Measurements from ENCODE around the gene PARVB. TPM values are rescaled to one million over a fixed set of nuclear protein-coding genes. Genes with fewer than 3 reads are reported as not detected.

PARVB gene
- polyA plus RNA-seq, 1 experiment = 49.5 TPM

DNA sequence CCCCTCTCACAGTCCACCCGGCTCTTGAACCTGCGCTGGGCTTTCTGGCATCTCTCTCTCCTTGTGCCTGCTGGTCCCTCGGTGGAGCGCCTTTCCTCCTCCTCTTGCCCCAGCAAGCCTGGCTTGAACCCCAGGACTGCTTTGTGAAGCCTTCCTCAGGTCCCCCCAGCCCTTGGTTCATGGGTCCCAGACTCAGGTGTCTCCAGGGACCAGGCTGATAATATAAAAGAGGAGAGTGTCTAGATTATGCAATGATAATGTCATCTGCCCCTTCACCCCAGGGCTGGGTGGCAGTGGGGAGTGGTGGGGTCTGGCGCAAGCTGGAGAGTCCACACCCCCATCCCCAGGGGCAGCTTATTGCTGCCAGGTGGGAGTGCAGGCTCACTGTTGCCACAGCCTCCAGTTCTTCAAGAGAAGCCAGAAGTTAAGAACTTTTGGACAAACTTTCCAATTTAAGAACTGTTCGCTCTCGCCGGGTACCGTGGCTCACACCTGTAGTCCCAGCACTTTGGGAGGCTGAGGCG lies 120.0 kb downstream of the PARVB start:
- ChIA-PET CTCF (no interaction called here), POLR2A (no interaction called here)
- Histone ChIP-seq H3K4me3 (ENCODE audit: low read depth, low read length) (no peak overlapping the region), H3K9me3 (ENCODE audit: control insufficient read depth, insufficient read depth, low read length) (no peaks in the 10 kb centered on the region), H3K27ac (ENCODE audit: low read depth, low read length) (no peak overlapping the region), H3K27me3 (ENCODE audit: control insufficient read depth, insufficient read depth, low read length) (no peaks in the 10 kb centered on the region)
- no peak for DNase-seq (ENCODE audit: low read depth, low spot score)
- TF ChIP-seq, protein P1, sequence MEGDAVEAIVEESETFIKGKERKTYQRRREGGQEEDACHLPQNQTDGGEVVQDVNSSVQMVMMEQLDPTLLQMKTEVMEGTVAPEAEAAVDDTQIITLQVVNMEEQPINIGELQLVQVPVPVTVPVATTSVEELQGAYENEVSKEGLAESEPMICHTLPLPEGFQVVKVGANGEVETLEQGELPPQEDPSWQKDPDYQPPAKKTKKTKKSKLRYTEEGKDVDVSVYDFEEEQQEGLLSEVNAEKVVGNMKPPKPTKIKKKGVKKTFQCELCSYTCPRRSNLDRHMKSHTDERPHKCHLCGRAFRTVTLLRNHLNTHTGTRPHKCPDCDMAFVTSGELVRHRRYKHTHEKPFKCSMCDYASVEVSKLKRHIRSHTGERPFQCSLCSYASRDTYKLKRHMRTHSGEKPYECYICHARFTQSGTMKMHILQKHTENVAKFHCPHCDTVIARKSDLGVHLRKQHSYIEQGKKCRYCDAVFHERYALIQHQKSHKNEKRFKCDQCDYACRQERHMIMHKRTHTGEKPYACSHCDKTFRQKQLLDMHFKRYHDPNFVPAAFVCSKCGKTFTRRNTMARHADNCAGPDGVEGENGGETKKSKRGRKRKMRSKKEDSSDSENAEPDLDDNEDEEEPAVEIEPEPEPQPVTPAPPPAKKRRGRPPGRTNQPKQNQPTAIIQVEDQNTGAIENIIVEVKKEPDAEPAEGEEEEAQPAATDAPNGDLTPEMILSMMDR (IDR thresholded peaks at IDR 0.05; ENCODE audit: low read depth, low read length) = no peak

DNA sequence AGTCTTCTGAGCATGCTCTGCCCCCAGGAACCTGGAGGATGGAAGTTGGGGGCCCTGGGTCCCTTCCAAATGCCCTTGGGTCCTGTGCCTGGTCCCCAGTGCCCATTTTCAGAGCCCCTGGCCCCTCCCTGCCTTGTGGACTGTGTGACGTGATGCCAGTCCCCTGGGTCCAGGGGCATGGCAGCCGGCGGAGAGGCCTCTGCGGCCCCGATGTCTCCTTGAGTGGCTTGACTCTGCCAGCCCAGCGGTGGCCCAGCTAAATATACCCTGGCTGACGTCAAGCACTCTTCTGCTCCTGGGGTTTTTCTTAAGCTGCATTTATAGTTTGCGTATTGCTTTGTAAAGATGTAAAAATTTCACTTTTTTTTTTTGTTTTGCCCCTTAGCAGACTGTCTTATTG lies 121.4 kb downstream of the PARVB start:
- Histone ChIP-seq H3K9me3 (ENCODE audit: control insufficient read depth, insufficient read depth, low read length) (no peaks in the 10 kb centered on the region), H3K27me3 (ENCODE audit: control insufficient read depth, insufficient read depth, low read length) (no peaks in the 10 kb centered on the region), H3K4me3 (ENCODE audit: low read depth, low read length) (no peak overlapping the region), H3K27ac (ENCODE audit: low read depth, low read length) (no peak overlapping the region)
- DNase-seq (ENCODE audit: low read depth, low spot score) = no peak
- ChIA-PET POLR2A (no interaction called here), CTCF (interaction anchor here (1.0 kb wide), 1 partner anchor 152 kb away, joined by 3 read pairs; no protein-coding TSS in a partner anchor)
- TF ChIP-seq, protein P1 (IDR thresholded peaks at IDR 0.05; ENCODE audit: low read depth, low read length) = no peak

DNA sequence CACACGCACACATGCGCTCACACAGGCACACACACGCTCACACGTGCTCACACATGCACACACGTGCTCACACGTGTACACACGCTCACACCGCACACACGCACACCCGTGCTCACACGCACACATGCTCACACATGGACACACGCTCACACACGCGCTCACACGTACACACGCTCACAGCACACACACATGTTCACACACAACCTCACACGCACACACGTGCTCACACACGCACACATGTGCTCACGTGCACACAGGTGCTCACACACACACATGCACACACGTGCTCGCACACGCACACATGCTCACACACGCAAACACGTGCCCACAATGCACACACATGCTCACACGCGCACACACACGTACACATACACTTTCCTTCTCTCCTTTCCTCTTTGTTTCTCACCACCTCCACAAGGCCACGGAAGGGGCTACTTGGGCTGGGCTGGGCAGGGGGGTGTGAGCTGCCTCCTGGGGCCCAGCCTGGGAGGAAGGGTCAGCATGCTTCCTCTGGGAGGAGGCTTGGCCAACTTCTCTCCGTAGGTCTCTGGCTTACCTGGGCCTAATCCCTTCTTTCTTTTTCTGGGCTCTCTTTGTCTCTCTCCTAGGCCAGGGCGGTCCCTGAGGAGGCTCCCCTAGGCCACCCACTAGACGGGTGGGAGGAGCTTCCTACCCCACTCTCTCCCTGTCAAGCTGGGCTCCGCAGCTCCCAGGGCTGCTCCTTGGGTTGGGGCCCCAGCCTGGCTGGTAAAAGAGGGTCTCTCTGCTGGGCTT lies 122.2 kb downstream of the PARVB start:
- Histone ChIP-seq H3K27ac (ENCODE audit: low read depth, low read length) (no peak overlapping the region), H3K9me3 (ENCODE audit: control insufficient read depth, insufficient read depth, low read length) (no peaks in the 10 kb centered on the region), H3K27me3 (ENCODE audit: control insufficient read depth, insufficient read depth, low read length) (no peaks in the 10 kb centered on the region), H3K4me3 (ENCODE audit: low read depth, low read length) (no peak overlapping the region)
- POLR2A ChIA-PET = no interaction called here
- TF ChIP-seq, protein P1 (IDR thresholded peaks at IDR 0.05; ENCODE audit: low read depth, low read length) = no peak
- DNase-seq (ENCODE audit: low read depth, low spot score) = no peak
- CTCF ChIA-PET = interaction anchor here (0.8 kb wide), 1 partner anchor 65 kb away, joined by 3 read pairs; no protein-coding TSS in a partner anchor

DNA sequence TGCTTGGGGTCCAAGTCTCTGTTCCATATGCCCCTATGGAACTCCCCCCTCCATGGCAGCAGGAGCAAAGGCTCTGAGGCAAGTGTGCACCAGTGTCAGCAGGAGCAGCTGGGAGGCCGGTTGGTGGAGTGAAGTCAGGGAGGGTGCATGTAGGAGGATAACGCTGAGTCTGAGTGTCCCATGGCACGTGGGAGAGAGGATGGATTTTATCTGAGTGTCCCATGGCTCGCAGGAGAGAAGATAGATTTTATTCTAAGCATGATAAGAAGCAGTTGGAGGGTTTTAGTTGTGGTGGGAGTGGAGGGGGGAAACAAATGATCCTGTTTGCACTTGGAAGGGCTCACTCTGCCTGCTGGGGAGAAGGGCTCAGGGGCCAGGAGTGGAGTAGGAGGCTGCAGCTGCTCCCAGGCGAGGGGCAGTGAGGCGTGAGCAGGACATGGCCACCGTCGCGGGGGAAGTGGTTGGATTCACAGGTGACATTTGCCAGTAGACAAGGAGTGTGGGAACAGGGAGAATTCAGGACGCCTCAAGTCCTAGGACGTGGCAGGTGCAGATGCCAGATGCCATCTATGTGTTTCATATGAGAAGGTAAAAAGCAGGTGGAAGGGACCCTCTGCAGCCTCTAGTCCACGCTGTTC lies 123.0 kb downstream of the PARVB start:
- ChIA-PET POLR2A (no interaction called here), CTCF (interaction anchor here (1.8 kb wide), 1 partner anchor 480 kb away, joined by 5 read pairs; no protein-coding TSS in a partner anchor)

More for the DNA sequence above, 123.0 kb downstream of the PARVB start:
- Histone ChIP-seq H3K4me3 (ENCODE audit: low read depth, low read length) (no peak overlapping the region), H3K9me3 (ENCODE audit: control insufficient read depth, insufficient read depth, low read length) (no peaks in the 10 kb centered on the region), H3K27me3 (ENCODE audit: control insufficient read depth, insufficient read depth, low read length) (no peaks in the 10 kb centered on the region), H3K27ac (ENCODE audit: low read depth, low read length) (peak overlapping the region; percentile 11)
- no peak for DNase-seq (ENCODE audit: low read depth, low spot score)
- TF ChIP-seq, protein P1 (IDR thresholded peaks at IDR 0.05; ENCODE audit: low read depth, low read length) = no peak

All from AG04450 (cell line).